ENCODE measurements around the gene SRC.

Gene SRC

DNA sequence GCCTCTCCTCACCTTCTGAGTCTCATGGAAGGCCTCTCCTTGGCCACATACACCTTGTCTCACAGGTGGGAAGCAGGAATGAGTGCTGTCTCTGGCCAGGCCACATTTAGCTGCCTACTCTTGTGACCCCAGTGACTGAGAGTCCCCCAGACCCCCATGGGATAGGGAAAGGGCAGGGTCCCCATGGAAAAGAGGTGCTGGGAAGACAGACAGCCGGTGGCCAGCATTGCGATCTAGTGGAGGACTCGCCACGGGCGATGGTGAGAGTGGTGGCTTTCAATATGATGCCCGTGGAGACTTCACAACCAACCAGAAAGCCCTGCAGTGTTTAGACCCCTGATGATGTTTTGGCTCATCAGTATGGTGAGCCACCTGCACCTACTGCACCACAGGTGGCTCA, 36.6 kb upstream of the SRC start:
- ChIA-PET CTCF (no interaction called here), POLR2A (no interaction called here)
- no peak for TF ChIP-seq ARNT (IDR thresholded peaks at IDR 0.05)
- TF ChIP-seq, protein P1, sequence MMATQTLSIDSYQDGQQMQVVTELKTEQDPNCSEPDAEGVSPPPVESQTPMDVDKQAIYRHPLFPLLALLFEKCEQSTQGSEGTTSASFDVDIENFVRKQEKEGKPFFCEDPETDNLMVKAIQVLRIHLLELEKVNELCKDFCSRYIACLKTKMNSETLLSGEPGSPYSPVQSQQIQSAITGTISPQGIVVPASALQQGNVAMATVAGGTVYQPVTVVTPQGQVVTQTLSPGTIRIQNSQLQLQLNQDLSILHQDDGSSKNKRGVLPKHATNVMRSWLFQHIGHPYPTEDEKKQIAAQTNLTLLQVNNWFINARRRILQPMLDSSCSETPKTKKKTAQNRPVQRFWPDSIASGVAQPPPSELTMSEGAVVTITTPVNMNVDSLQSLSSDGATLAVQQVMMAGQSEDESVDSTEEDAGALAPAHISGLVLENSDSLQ (IDR thresholded peaks at IDR 0.05): no peak
- no peak for TF ChIP-seq SUZ12 (IDR thresholded peaks at IDR 0.05)
- TF ChIP-seq FOXK2 (IDR thresholded peaks at IDR 0.05): no peak
- TF ChIP-seq FOXM1 (IDR thresholded peaks at IDR 0.05; ENCODE audit: borderline replicate concordance): no peak
- TF ChIP-seq NFRKB (IDR thresholded peaks at IDR 0.05): no peak
- no peak for TF ChIP-seq ZNF384 (IDR thresholded peaks at IDR 0.05)
- no peak for TF ChIP-seq FOXA1 (IDR thresholded peaks at IDR 0.05)
- TF ChIP-seq CTBP1 (IDR thresholded peaks at IDR 0.05; ENCODE audit: borderline replicate concordance): no peak
- DNase-seq (ENCODE audit: extremely low spot score): no peak

DNA sequence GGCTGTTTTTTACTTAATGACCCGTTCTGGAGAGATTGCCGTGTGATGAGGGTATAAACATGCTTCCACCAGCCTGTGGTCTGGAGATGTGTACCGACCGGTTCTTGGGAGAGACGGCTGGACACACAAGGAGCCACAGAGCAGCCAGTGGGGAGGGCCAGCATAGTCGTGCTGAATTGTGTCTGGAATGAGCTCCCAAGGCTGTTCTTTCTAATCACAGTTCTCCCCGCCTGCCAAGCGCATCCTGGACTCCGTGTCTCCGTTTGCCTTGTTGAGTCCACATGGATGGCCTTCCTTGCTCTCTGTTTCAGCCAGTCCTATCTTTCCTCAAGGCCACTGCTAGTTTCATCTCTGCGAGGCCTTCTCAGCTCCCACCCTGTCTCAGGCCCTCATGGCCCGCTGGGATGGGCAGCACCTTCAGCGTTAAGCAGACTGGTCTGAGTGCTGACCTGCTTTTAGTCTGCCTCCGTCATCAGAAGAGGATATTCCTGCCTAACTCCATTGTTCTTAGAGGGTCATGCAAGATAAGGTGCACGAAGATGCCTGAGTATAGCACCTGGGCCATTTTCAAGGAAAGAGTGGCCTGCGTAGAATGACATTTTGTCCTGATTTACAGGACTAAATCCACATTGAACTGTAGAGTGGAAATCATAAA, 35.9 kb upstream of the SRC start:
- TF ChIP-seq FOXK2 (IDR thresholded peaks at IDR 0.05) (no peak), FOXM1 (IDR thresholded peaks at IDR 0.05; ENCODE audit: borderline replicate concordance) (no peak), ARNT (IDR thresholded peaks at IDR 0.05) (no peak), SP1 (IDR thresholded peaks at IDR 0.05) (no peak), SUZ12 (IDR thresholded peaks at IDR 0.05) (no peak), TARDBP (IDR thresholded peaks at IDR 0.05) (no peak), LEF1 (IDR thresholded peaks at IDR 0.05; ENCODE audit: borderline replicate concordance) (no peak), NFRKB (IDR thresholded peaks at IDR 0.05) (no peak), HDGF (IDR thresholded peaks at IDR 0.05; ENCODE audit: borderline replicate concordance) (no peak), CTBP1 (IDR thresholded peaks at IDR 0.05; ENCODE audit: borderline replicate concordance) (no peak), FOXA1 (IDR thresholded peaks at IDR 0.05) (no peak)
- TF ChIP-seq, protein P1 (IDR thresholded peaks at IDR 0.05): no peak
- POLR2A ChIA-PET: interaction anchor here (0.7 kb wide), 1 partner anchor 21 kb away, joined by 3 read pairs; the partner anchor contains the start of gene MANBAL
- CTCF ChIA-PET: no interaction called here
- no peak for DNase-seq (ENCODE audit: extremely low spot score)

- TF ChIP-seq L3MBTL2 (conservative IDR thresholded peaks at IDR 0.05) (no peak), ELF4 (IDR thresholded peaks at IDR 0.05) (no peak), NFRKB (IDR thresholded peaks at IDR 0.05) (no peak), ZNF384 (IDR thresholded peaks at IDR 0.05) (no peak), CTBP1 (IDR thresholded peaks at IDR 0.05; ENCODE audit: borderline replicate concordance) (no peak), SP1 (IDR thresholded peaks at IDR 0.05) (no peak), ARNT (IDR thresholded peaks at IDR 0.05) (no peak), FOXM1 (IDR thresholded peaks at IDR 0.05; ENCODE audit: borderline replicate concordance) (no peak), HDGF (IDR thresholded peaks at IDR 0.05; ENCODE audit: borderline replicate concordance) (no peak), LEF1 (IDR thresholded peaks at IDR 0.05; ENCODE audit: borderline replicate concordance) (no peak), FOXA1 (IDR thresholded peaks at IDR 0.05) (no peak), FOXK2 (IDR thresholded peaks at IDR 0.05) (no peak), SUZ12 (IDR thresholded peaks at IDR 0.05) (no peak), BHLHE40 (IDR thresholded peaks at IDR 0.05; ENCODE audit: borderline replicate concordance) (no peak), TARDBP (IDR thresholded peaks at IDR 0.05) (no peak)
- TF ChIP-seq, protein P1 (IDR thresholded peaks at IDR 0.05): no peak
- POLR2A ChIA-PET: no interaction called here
- CTCF ChIA-PET: no interaction called here
- no peak for DNase-seq (ENCODE audit: extremely low spot score)
Observed at GRCh38 chr20:37310951-37311350, 35.0 kb upstream of the SRC start.

- CTCF ChIA-PET: interaction anchor here (0.7 kb wide), 1 partner anchor 10 kb away, joined by 3 read pairs; no protein-coding TSS in a partner anchor
- POLR2A ChIA-PET: no interaction called here
Observed at GRCh38 chr20:37311710-37312355, 34.1 kb upstream of the SRC start.

GRCh38 chr20:37313546-37314091, 32.3 kb upstream of the SRC start:
- ChIA-PET POLR2A (interaction anchor here (1.7 kb wide), 1 partner anchor 24 kb away, joined by 5 read pairs; the partner anchor contains the start of gene MANBAL), CTCF (no interaction called here)
- no peak for DNase-seq (ENCODE audit: extremely low spot score)
- TF ChIP-seq CTBP1 (IDR thresholded peaks at IDR 0.05; ENCODE audit: borderline replicate concordance) (no peak), FOXK2 (IDR thresholded peaks at IDR 0.05) (no peak), ZNF384 (IDR thresholded peaks at IDR 0.05) (no peak), SUZ12 (IDR thresholded peaks at IDR 0.05) (no peak), SP1 (IDR thresholded peaks at IDR 0.05) (no peak), ARNT (IDR thresholded peaks at IDR 0.05) (no peak), BHLHE40 (IDR thresholded peaks at IDR 0.05; ENCODE audit: borderline replicate concordance) (no peak)

More at GRCh38 chr20:37311710-37312355, 34.1 kb upstream of the SRC start:
- DNase-seq (ENCODE audit: extremely low spot score): no peak
- no peak for TF ChIP-seq NFRKB (IDR thresholded peaks at IDR 0.05)
- TF ChIP-seq CTBP1 (IDR thresholded peaks at IDR 0.05; ENCODE audit: borderline replicate concordance): no peak
- TF ChIP-seq TARDBP (IDR thresholded peaks at IDR 0.05): no peak
- TF ChIP-seq SP1 (IDR thresholded peaks at IDR 0.05): no peak

GRCh38 chr20:37314099-37314498, 31.8 kb upstream of the SRC start:
- POLR2A ChIA-PET: interaction anchor here (1.7 kb wide), 1 partner anchor 25 kb away, joined by 5 read pairs; the partner anchor contains the start of gene MANBAL
- CTCF ChIA-PET: no interaction called here

More at GRCh38 chr20:37314099-37314498, 31.8 kb upstream of the SRC start:
- DNase-seq (ENCODE audit: extremely low spot score): no peak
- no peak for TF ChIP-seq BHLHE40 (IDR thresholded peaks at IDR 0.05; ENCODE audit: borderline replicate concordance)
